GM21528 (cell line): ENCODE results near the gene SPRR3.

Source experiments
- ATAC-seq: cut with Tn5 transposase; IDR thresholded peaks from one replicate; pipeline ENCODE4 v1.9.1; 2021; ENCODE audit warnings: mild to moderate bottlenecking, moderate library complexity; ENCODE audit not compliant: unreplicated experiment, low FRiP score

The SPRR3 gene

DNA sequence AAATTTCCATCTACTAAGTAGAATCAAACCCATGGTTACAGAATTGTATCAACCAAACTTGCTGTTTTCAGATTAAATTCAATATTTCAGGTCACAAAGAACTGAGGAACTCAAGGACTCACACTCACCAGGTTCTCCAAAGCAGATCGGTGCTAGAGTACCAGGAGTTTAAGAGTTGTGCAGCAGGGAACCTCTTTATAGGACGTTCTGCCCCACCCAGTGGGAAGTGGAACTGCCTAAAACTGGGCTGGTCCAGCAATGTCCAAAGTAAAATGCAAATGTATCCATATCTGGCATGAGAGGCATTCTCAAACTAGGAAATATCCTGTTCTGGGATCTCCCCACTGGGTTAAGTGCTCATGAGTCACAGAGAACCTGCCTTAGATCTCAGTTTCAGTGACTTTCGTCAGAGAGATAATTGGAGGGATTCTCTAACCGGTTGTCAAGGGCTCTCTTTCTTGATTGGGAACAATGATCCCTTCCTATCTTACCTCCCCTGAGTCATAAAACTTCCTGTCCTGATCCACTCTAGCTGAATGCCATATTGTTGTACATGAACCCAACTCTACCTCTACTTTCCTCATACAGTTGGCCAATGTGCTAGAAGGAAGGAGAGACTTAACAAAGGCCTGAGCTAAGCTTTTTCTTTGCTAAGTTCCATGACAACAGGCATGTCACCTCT is 39.5 kb downstream of the SPRR3 start, which contains the start of gene SPRR2D:
SPRR2D (minus strand) TSS at position 171 of the 682 bp plus-strand sequence. CDS start 774 bp downstream, outside the sequence.
- no peak for ATAC-seq

DNA sequence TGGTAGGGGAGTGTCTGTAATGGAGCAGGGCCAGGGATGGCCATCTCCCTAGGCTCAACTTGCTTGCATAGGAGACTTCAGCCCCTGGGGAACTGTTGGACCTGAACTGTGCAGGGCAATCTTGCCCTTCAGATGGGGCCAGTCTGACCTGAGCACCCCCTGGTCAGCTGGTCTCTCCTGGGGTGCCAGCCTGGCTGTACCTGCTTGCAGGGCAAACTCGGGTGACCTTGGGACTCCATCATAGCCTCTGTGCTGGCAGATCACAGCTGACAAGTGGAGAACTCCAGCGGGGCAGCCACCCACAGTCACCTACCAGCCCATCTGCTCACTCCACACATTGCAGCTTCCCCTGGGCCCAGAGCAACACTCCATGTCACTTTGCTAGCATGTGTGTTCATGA is 47.7 kb downstream of the SPRR3 start:
- ATAC-seq: no peak
